ENCODE data around the gene CHST6. TPM values are rescaled to one million over a fixed set of nuclear protein-coding genes. Genes with fewer than 3 reads are reported as not detected.

CHST6 gene
- total and polyA plus RNA-seq, 3 donors from 2014 or later = 1.1 to 9.4 (median 6.1) TPM

DNA sequence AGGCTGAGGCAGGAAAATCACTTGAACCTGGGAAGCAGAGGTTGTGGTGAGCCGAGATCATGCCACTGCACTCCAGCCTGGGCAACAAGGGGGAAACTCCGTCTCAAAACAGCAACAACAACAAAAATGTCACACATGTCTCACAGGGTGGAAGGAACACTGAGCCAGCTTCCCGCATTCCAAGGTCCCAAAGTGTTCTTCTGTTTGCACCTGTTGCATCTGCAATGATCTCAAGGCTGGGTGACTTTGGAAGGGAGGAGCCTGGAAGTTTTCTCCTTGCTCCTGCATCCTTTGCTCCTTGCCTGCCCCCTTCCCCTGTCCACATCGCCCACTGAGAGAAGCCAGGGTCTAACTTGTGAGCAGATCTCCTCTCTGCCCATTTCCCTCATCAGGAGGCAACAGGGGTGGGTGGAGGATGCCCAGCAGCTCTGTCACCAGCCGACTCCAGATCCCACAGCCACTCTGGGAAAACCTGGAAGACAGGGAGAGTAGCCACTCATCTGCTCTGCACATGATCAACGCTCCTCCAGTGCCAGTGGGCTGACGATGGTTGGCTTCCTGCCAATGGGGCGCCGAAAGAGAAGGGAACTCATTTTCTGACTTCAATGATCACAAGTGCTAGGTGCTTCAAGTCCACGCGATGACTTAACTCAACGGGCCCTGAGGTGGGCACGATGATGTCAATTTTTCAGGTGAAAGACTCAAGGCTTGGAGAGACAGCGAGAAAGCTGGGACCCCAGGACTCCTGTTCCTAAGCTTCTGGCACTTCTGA lies 12.6 kb downstream of the CHST6 start:
- Histone ChIP-seq H3K27ac (no peak overlapping the region), H3K27me3 (no peaks in the 10 kb centered on the region), H3K4me3 (no peak overlapping the region), H3K9me3 (no peaks in the 10 kb centered on the region), H3K36me3 (ENCODE audit: low read depth, missing control alignments) (no peaks in the 10 kb centered on the region), H3K4me1 (no peaks in the 10 kb centered on the region)
- no peak for DNase-seq
- intact Hi-C loops (cut with DNase I; ENCODE audit: low total_unique reads) = no loop called here
- WGBS, 2 donors = 74 to 80% methylated on average over 13 to 14 of the region's 14 CpGs
- TF ChIP-seq, protein P1, sequence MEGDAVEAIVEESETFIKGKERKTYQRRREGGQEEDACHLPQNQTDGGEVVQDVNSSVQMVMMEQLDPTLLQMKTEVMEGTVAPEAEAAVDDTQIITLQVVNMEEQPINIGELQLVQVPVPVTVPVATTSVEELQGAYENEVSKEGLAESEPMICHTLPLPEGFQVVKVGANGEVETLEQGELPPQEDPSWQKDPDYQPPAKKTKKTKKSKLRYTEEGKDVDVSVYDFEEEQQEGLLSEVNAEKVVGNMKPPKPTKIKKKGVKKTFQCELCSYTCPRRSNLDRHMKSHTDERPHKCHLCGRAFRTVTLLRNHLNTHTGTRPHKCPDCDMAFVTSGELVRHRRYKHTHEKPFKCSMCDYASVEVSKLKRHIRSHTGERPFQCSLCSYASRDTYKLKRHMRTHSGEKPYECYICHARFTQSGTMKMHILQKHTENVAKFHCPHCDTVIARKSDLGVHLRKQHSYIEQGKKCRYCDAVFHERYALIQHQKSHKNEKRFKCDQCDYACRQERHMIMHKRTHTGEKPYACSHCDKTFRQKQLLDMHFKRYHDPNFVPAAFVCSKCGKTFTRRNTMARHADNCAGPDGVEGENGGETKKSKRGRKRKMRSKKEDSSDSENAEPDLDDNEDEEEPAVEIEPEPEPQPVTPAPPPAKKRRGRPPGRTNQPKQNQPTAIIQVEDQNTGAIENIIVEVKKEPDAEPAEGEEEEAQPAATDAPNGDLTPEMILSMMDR (IDR thresholded peaks at IDR 0.05) = no peak
- TF ChIP-seq POLR2A (IDR thresholded peaks at IDR 0.05) = no peak

DNA sequence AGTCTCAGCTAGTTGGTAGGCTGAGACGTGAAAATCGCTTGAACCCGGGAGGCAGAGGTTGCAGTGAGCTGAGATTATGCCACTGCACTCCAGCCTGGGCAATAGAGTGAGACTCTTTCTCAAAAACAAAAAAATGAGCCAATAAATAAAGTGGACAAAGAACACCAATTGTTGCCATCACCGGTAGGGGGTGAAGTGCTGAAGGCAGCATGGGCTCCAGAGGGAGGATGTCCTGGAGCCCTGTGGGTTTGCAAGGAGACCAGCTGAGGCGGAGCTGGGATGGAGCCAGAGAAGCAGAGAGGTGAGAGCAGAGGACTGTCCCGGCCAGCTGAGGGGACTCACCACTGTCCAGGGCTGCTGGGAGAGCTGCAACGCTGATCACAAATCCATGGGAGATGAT lies 13.8 kb downstream of the CHST6 start:
- Histone ChIP-seq H3K36me3 (ENCODE audit: low read depth, missing control alignments) (no peaks in the 10 kb centered on the region), H3K4me3 (no peak overlapping the region), H3K4me1 (no peaks in the 10 kb centered on the region), H3K27ac (no peak overlapping the region), H3K27me3 (no peaks in the 10 kb centered on the region), H3K9me3 (no peaks in the 10 kb centered on the region)
- intact Hi-C loops (cut with DNase I; ENCODE audit: low total_unique reads) = no loop called here
- WGBS, 2 donors = 88 to 90% methylated on average over 7 of the region's 7 CpGs
- no peak for DNase-seq
- TF ChIP-seq POLR2A (IDR thresholded peaks at IDR 0.05) = no peak

DNA sequence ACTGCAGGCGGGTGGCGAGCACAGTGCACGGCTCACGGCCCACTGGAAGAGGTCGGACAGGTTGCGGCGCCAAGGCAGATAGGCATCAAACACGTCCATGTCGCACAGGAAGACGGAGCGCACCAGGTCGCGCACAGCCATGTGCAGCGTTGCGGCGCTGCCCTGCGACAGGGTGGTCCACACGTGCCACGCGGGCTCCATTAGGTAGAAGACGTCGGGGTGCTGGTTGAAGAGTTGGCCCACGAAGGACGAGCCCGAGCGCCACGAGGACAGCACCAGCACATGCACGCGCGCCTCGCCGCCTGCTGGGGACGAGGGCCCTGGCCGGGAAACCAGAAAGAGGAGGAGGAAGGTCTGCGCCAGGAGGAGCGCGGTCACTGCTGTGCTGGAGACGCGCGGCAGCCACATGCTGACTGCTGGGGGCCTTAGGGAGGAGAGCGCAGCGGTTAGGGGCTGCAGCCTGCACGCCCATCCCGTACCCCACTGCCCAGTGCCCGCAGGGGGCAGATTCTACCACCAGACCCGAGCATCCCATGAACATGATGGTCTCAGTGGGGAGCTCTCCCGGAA lies 15.7 kb downstream of the CHST6 start:
- H3K9me3 ChIP-seq = no peaks in the 10 kb centered on the region
- H3K4me1 ChIP-seq = no peaks in the 10 kb centered on the region
- 43 to 73% methylated on average over 35 to 47 of the region's 47 CpGs for WGBS, 2 donors
- peak overlapping the region in 1 of 2 donors; percentile 18 for H3K4me3 ChIP-seq
- H3K36me3 ChIP-seq (ENCODE audit: low read depth, missing control alignments) = no peaks in the 10 kb centered on the region
- H3K27ac ChIP-seq = no peak overlapping the region
- intact Hi-C loops (cut with DNase I; ENCODE audit: low total_unique reads) = no loop called here
- DNase-seq = no peak
- TF ChIP-seq POLR2A (IDR thresholded peaks at IDR 0.05) = no peak
- TF ChIP-seq, protein P1 (IDR thresholded peaks at IDR 0.05) = no peak
- H3K27me3 ChIP-seq = no peaks in the 10 kb centered on the region

DNA sequence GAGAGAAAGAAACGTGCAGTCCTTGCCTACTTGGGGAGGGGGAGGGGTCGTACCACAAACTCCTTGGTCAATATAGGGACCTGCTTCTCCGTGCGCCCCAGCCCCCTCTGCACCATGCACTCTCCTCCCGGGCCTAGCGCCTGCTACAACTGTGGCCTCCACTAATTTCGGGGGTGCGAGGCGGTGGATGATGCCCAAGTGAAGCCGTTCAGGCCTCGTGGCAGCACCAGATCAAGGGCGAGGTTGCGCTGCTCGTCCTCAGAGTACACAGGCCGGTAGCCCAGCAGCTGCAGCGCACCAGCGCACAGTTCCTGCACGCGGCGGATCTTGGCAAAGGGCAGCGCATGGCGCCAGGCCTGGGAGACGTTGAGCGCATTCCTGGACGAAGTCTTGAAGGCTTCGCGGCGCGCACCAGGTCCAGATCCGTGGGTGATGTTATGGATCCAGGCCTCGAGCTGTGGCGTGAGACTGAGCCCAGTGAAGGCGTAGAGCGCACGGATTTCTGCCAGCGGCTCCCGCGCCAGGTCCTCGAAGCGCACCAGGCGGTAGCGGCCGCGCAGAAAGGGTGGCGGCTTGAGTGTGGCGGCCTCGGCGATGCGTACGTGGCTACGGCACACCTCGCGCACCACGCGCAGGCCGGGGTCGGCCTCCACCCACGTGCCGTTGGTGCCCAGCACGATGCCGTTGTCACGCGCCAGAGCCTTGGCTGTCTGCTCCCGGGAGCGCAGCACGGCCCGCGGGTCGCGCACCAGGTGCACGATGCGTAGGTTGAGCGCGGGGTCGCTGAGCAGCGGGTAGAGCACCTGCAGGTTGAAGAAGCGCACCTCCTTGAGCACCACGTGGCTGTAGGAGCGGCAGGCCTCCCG lies 16.5 kb downstream of the CHST6 start:
- WGBS, 2 donors = 64 to 85% methylated on average over 29 to 80 of the region's 80 CpGs
- no peaks in the 10 kb centered on the region for H3K4me1 ChIP-seq
- no peak overlapping the region for H3K27ac ChIP-seq
- TF ChIP-seq, protein P1 (IDR thresholded peaks at IDR 0.05) = no peak
- no peak for TF ChIP-seq POLR2A (IDR thresholded peaks at IDR 0.05)
- no peaks in the 10 kb centered on the region for H3K9me3 ChIP-seq
- H3K36me3 ChIP-seq (ENCODE audit: low read depth, missing control alignments) = no peaks in the 10 kb centered on the region
- no peak for DNase-seq
- no peaks in the 10 kb centered on the region for H3K27me3 ChIP-seq
- H3K4me3 ChIP-seq = peak overlapping the region in 1 of 2 donors; percentile 18
- intact Hi-C loops (cut with DNase I; ENCODE audit: low total_unique reads) = no loop called here
